GM12878 (cell line): ENCODE results near the gene EVI2B.

Experiments used
- CTCF ChIP-seq, 3 experiments: IDR thresholded peaks in 2 of 3; conservative IDR thresholded peaks in 1 of 3; 2 replicates each; pipeline ENCODE4 v1.5.1; 2011; ENCODE audit warnings: low read depth in 3 of 3, low read length in 3 of 3, mild to moderate bottlenecking in 3 of 3, control low read depth in 2 of 3, moderate library complexity in 2 of 3, inconsistent platforms in 1 of 3, mixed read lengths in 1 of 3; ENCODE audit not compliant: control insufficient read depth in 2 of 3, insufficient read depth in 1 of 3; ENCODE audit errors: extremely low read depth in 1 of 3
- POLR2A ChIP-seq: IDR thresholded peaks from 2 replicates; pipeline ENCODE4 v1.6.1; 2011; ENCODE audit warnings: low read depth, mild to moderate bottlenecking, low read length
- RFX5 ChIP-seq: IDR thresholded peaks from 2 replicates; pipeline ENCODE4 v1.6.1; 2011; ENCODE audit warnings: low read depth, low read length, improper control_type of control experiment
- USF1 ChIP-seq: IDR thresholded peaks from 2 replicates; pipeline ENCODE4 v1.6.1; 2011; ENCODE audit warnings: borderline replicate concordance, low read depth, mild to moderate bottlenecking, moderate library complexity, mixed read lengths, low read length; ENCODE audit not compliant: insufficient read depth; ENCODE audit errors: extremely low read length

GRCh38 chr17:31321481-31321880, 7.6 kb upstream of the EVI2B start, which contains the start of gene EVI2A:
- TF ChIP-seq CTCF (IDR thresholded peaks at IDR 0.05 in 2 of 3, conservative IDR thresholded peaks at IDR 0.05 in 1 of 3; ENCODE audit: control insufficient read depth in 2 of 3, extremely low read depth in 1 of 3, insufficient read depth in 1 of 3, low read depth in 3 of 3, low read length in 3 of 3) (no peak), USF1 (no peak), RFX5 (no peak), POLR2A (no peak)
